T47D (cell line): ENCODE data around the gene WSCD2.

Source experiments
- DNase-seq, 2 experiments: peaks; one replicate each; pipeline versions ENCODE4 v3.0.0 to v3.0.0-alpha.2; 2011 to 2012; ENCODE audit warnings: low read depth in 1 of 2, low spot score in 1 of 2
- JUND ChIP-seq: IDR thresholded peaks from 2 replicates; pipeline ENCODE4 v1.6.1; 2012; ENCODE audit warnings: low read depth
- in situ Hi-C: cut with HindIII; loops from 2 replicates; pipeline ENCODE4 v1.10.0; 2016; ENCODE audit warnings: low sequenced_read_pairs, low pct_unique_long_range_greater_than_20kb

WSCD2 gene

GRCh38 chr12:108099073-108099472, 30.0 kb upstream of the WSCD2 start:
- TF ChIP-seq JUND, result no peak
- DNase-seq, result no peak

GRCh38 chr12:108099778-108100489, 29.2 kb upstream of the WSCD2 start:
- in situ Hi-C loops, result no loop called here
- no peak for DNase-seq
- no peak for TF ChIP-seq JUND

More at GRCh38 chr12:108099073-108099472, 30.0 kb upstream of the WSCD2 start:
- in situ Hi-C loops, result no loop called here

- no peak for DNase-seq
- TF ChIP-seq JUND, result no peak
- in situ Hi-C loops, result no loop called here
Observed at GRCh38 chr12:108101605-108102175, 27.4 kb upstream of the WSCD2 start.

- TF ChIP-seq JUND, result no peak
- in situ Hi-C loops, result no loop called here
- no peak for DNase-seq
Observed at GRCh38 chr12:108102363-108102762, 26.7 kb upstream of the WSCD2 start.

- no peak for DNase-seq
- TF ChIP-seq JUND, result no peak
- in situ Hi-C loops, result no loop called here
Observed at GRCh38 chr12:108103087-108103486, 26.0 kb upstream of the WSCD2 start.

- in situ Hi-C loops, result no loop called here
- no peak for DNase-seq
- no peak for TF ChIP-seq JUND
Observed at GRCh38 chr12:108103517-108103916, 25.6 kb upstream of the WSCD2 start.

- no peak for DNase-seq
- TF ChIP-seq JUND, result no peak
- in situ Hi-C loops, result no loop called here
Observed at GRCh38 chr12:108104657-108105056, 24.4 kb upstream of the WSCD2 start.

GRCh38 chr12:108106599-108106998, 22.5 kb upstream of the WSCD2 start:
- DNase-seq, result no peak
- in situ Hi-C loops, result no loop called here
- TF ChIP-seq JUND, result no peak

- in situ Hi-C loops, result no loop called here
- no peak for DNase-seq
Observed at GRCh38 chr12:108107293-108107692, 21.8 kb upstream of the WSCD2 start.

GRCh38 chr12:108109504-108109903, 19.6 kb upstream of the WSCD2 start:
- DNase-seq, result no peak
- no peak for TF ChIP-seq JUND
- in situ Hi-C loops, result no loop called here

More at GRCh38 chr12:108107293-108107692, 21.8 kb upstream of the WSCD2 start:
- TF ChIP-seq JUND, result no peak

- TF ChIP-seq JUND, result no peak
- in situ Hi-C loops, result no loop called here
- DNase-seq, result no peak
Observed at GRCh38 chr12:108109954-108110353, 19.1 kb upstream of the WSCD2 start.

- no peak for DNase-seq
- in situ Hi-C loops, result no loop called here
- no peak for TF ChIP-seq JUND
Observed at GRCh38 chr12:108110844-108111243, 18.2 kb upstream of the WSCD2 start.

GRCh38 chr12:108112832-108113556, 16.1 kb upstream of the WSCD2 start:
- no peak for TF ChIP-seq JUND
- DNase-seq, result no peak
- in situ Hi-C loops, result no loop called here
